Kidney epithelial cell (primary cell): ENCODE results near the gene PPP1R12B. TPM values are rescaled to one million over a fixed set of nuclear protein-coding genes. Genes with fewer than 3 reads are reported as not detected.

Source experiments
- DNase-seq: peaks from one replicate; pipeline ENCODE4 v3.0.0-alpha.2; 2010; ENCODE audit warnings: low read depth
- H3K27me3 ChIP-seq: 2 replicates; pipeline ENCODE4 v1.6.0; 2011; ENCODE audit warnings: low read length; ENCODE audit not compliant: control insufficient read depth, insufficient read depth
- H3K36me3 ChIP-seq: 2 replicates; pipeline ENCODE4 v1.5.1; 2011; ENCODE audit warnings: low read length; ENCODE audit not compliant: control insufficient read depth, insufficient read depth
- H3K4me3 ChIP-seq: 2 replicates; pipeline ENCODE4 v1.5.1; 2011; ENCODE audit warnings: low read depth, mild to moderate bottlenecking, control low read depth, low read length
- total RNA-seq: library from RNA; depleted of rRNA; stranded (reverse); fragments of >200 nt; gene quantifications from 2 replicates; pipeline ENCODE4 v1.2.3, GENCODE V29; 2015
- TF ChIP-seq, protein P1 (sequence below): IDR thresholded peaks from 2 replicates; pipeline ENCODE4 v1.5.1; 2011; ENCODE audit warnings: mild to moderate bottlenecking, moderate library complexity, low read length, control low read depth, inconsistent platforms; ENCODE audit not compliant: insufficient read depth, poor library complexity, severe bottlenecking

Gene PPP1R12B
- total RNA-seq, 1 donor from 2014 or later: 6.8 TPM

DNA sequence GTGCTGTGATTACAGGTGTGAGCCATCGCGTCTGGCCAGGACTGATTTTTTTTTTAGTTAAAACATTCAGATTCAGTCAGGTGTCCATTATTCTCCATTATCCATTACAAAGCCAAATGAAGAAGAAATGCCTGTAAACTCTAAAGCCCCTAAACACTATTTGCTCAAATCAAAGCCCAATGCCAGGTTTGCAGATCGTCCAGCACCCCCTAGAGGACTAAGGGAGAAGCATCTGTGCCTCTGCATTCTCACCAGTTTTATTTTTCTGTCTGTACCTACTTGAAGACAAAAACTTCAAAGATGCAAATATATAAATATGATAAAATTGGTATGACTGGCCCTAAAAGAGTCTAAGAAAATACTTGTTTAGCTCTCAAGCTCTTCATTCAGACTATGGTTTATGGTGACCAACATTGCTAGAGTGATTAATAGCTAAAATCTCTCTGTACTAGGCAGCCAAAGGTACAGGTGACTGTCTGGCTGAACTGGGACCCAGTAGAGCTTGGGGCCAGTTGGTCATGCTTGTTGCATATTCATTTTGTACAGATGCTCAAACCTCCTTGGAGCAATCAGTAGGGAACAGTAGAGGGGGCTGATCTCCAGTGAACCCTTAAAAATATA, 223.3 kb downstream of the PPP1R12B start:
- Histone ChIP-seq H3K27me3 (no peaks in the 10 kb centered on the region), H3K36me3 (no peaks in the 10 kb centered on the region), H3K4me3 (no peak overlapping the region)
- no peak for DNase-seq
- TF ChIP-seq, protein P1, sequence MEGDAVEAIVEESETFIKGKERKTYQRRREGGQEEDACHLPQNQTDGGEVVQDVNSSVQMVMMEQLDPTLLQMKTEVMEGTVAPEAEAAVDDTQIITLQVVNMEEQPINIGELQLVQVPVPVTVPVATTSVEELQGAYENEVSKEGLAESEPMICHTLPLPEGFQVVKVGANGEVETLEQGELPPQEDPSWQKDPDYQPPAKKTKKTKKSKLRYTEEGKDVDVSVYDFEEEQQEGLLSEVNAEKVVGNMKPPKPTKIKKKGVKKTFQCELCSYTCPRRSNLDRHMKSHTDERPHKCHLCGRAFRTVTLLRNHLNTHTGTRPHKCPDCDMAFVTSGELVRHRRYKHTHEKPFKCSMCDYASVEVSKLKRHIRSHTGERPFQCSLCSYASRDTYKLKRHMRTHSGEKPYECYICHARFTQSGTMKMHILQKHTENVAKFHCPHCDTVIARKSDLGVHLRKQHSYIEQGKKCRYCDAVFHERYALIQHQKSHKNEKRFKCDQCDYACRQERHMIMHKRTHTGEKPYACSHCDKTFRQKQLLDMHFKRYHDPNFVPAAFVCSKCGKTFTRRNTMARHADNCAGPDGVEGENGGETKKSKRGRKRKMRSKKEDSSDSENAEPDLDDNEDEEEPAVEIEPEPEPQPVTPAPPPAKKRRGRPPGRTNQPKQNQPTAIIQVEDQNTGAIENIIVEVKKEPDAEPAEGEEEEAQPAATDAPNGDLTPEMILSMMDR: peak; percentile 75

DNA sequence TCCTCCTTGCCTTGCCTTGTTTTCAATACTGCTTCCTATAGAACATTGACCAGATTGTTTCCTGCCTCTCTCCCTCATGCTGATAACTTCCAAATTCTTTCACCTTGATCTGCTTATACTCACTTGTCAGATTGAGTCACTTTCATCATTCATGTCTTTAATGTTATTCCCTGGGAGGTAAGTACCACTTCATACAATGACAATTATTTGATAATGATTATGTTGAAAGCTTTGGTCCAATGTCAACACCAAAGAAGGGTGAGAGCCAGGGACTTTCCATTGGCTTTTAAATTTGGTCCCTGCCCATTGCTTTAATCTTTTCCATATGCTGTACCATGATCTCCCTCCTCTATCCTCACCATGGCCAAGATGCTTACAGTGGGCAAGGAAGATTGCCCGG, 224.4 kb downstream of the PPP1R12B start:
- TF ChIP-seq, protein P1: no peak
- Histone ChIP-seq H3K27me3 (no peaks in the 10 kb centered on the region), H3K4me3 (no peak overlapping the region), H3K36me3 (no peaks in the 10 kb centered on the region)
- no peak for DNase-seq

DNA sequence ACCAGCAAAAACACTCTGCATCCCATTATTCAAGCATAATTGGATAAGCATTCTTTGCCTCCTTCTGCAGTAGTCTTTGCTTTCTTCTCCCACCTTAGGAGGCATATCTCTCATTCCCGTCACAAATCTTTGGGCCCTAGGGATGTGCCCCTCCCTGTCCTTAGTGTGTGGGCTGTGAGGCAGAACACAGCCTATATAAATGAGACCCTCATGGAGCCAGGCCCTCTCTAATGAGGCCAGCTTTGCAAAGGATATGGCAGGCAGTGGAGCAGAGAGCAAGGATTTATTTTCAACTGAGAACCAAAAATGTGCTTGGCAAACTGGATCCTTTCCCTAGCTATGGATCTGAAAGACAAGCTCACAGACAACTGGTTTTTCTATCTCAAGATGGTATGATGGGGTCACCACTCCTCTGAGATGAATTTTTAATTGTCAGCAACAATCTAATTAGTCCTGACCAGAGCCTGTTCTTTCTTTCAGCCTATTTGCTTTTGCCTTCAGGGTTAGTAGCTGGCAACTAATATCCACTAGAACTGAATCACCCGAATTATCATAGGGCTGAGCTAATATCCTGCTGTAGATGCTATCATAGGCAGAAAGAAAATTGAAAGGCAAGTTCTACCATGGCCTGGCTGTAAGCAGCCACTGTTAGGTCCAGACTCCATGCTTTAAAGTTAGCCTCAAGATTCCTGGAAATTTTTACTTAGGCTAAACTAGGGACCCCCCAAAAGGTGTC, 227.6 kb downstream of the PPP1R12B start:
- H3K27me3 ChIP-seq: no peaks in the 10 kb centered on the region

GRCh38 chr1:202576816-202577215, 228.3 kb downstream of the PPP1R12B start:
- H3K36me3 ChIP-seq: no peaks in the 10 kb centered on the region
- no peaks in the 10 kb centered on the region for H3K27me3 ChIP-seq
- DNase-seq: no peak
- no peak overlapping the region for H3K4me3 ChIP-seq
- TF ChIP-seq, protein P1: no peak

More for the DNA sequence above, 227.6 kb downstream of the PPP1R12B start:
- no peak overlapping the region for H3K4me3 ChIP-seq
- DNase-seq: no peak
- no peaks in the 10 kb centered on the region for H3K36me3 ChIP-seq
- TF ChIP-seq, protein P1: no peak

GRCh38 chr1:202577381-202577780, 228.9 kb downstream of the PPP1R12B start:
- TF ChIP-seq, protein P1: no peak
- DNase-seq: no peak
- H3K27me3 ChIP-seq: no peaks in the 10 kb centered on the region
- H3K36me3 ChIP-seq: no peaks in the 10 kb centered on the region
- H3K4me3 ChIP-seq: no peak overlapping the region
